HepG2 (cell line): ENCODE measurements around the gene LENG1. TPM values are rescaled to one million over a fixed set of nuclear protein-coding genes. Genes with fewer than 3 reads are reported as not detected.

ENCODE experiments used
- CTCF ChIP-seq: sonication (generic); formaldehyde crosslinking; IDR thresholded peaks from 2 replicates; pipeline ENCODE4 v1.5.0; 2020; ENCODE audit warnings: mild to moderate bottlenecking, missing genetic modification reagents, moderate library complexity
- FOSL1 ChIP-seq: sonication (generic); formaldehyde crosslinking; IDR thresholded peaks from 2 replicates; pipeline ENCODE4 v1.9.0; 2021; ENCODE audit warnings: missing genetic modification reagents, borderline replicate concordance
- FOXC1 ChIP-seq: sonication (generic); formaldehyde crosslinking; IDR thresholded peaks from 2 replicates; pipeline ENCODE4 v1.8.0; 2022; ENCODE audit warnings: mild to moderate bottlenecking, missing genetic modification reagents, borderline replicate concordance
- FOXJ3 ChIP-seq: sonication (generic); formaldehyde crosslinking; IDR thresholded peaks from 2 replicates; pipeline ENCODE4 v1.4.0; 2020; ENCODE audit warnings: missing genetic modification reagents, mild to moderate bottlenecking, borderline replicate concordance
- GATAD2A ChIP-seq: IDR thresholded peaks from 2 replicates; pipeline ENCODE4 v1.6.1; 2016
- NFYC ChIP-seq: IDR thresholded peaks from 2 replicates; pipeline ENCODE4 v1.6.1; 2016; ENCODE audit warnings: missing genetic modification reagents, missing compliant biosample characterization
- NR1H2 ChIP-seq: sonication (generic); formaldehyde crosslinking; IDR thresholded peaks from 2 replicates; pipeline ENCODE4 v1.8.1; 2022; ENCODE audit warnings: low read depth, missing genetic modification reagents, borderline replicate concordance
- POLR2AphosphoS2 ChIP-seq: IDR thresholded peaks from 2 replicates; pipeline ENCODE4 v1.6.1; 2011; ENCODE audit warnings: low read depth, low read length, improper control_type of control experiment
- RBM22 ChIP-seq: fragments of 200-400 bp; formaldehyde crosslinking; optimal IDR thresholded peaks from 2 replicates; pipeline ENCODE3; 2017; ENCODE audit warnings: mild to moderate bottlenecking, low read length, moderate library complexity
- SIN3A ChIP-seq: IDR thresholded peaks from 2 replicates; pipeline ENCODE4 v1.6.1; 2011; ENCODE audit warnings: low read depth, mild to moderate bottlenecking, control low read depth, low read length, borderline replicate concordance
- SP5 ChIP-seq: IDR thresholded peaks from 2 replicates; pipeline ENCODE4 v1.6.1; 2016; ENCODE audit warnings: low read depth, borderline replicate concordance
- TRAFD1 ChIP-seq: sonication (generic); formaldehyde crosslinking; IDR thresholded peaks from 2 replicates; pipeline ENCODE4 v1.5.1; 2020; ENCODE audit warnings: missing genetic modification reagents, mild to moderate bottlenecking, borderline replicate concordance
- ZBTB7B ChIP-seq: sonication (generic); formaldehyde crosslinking; IDR thresholded peaks from 2 replicates; pipeline ENCODE4 v1.4.0; 2020; ENCODE audit warnings: missing genetic modification reagents
- ZNF143 ChIP-seq: sonication (generic); formaldehyde crosslinking; IDR thresholded peaks from 2 replicates; pipeline ENCODE4 v1.4.0; 2020; ENCODE audit warnings: missing genetic modification reagents
- ZNF280D ChIP-seq: sonication (generic); formaldehyde crosslinking; IDR thresholded peaks from 2 replicates; pipeline ENCODE4 v1.5.1; 2020; ENCODE audit warnings: mild to moderate bottlenecking, missing genetic modification reagents
- ZNF383 ChIP-seq: sonication (generic); formaldehyde crosslinking; IDR thresholded peaks from 2 replicates; pipeline ENCODE4 v1.4.0; 2020; ENCODE audit warnings: missing genetic modification reagents, mild to moderate bottlenecking, borderline replicate concordance
- ZNF550 ChIP-seq: sonication (generic); formaldehyde crosslinking; IDR thresholded peaks from 2 replicates; pipeline ENCODE4 v1.4.0; 2020; ENCODE audit warnings: mild to moderate bottlenecking, missing genetic modification reagents, borderline replicate concordance
- ZNF589 ChIP-seq: sonication (generic); formaldehyde crosslinking; conservative IDR thresholded peaks from 2 replicates; pipeline ENCODE4 v1.8.0; 2022; ENCODE audit warnings: mild to moderate bottlenecking, moderate library complexity, missing genetic modification reagents
- ZNF724P ChIP-seq: sonication (generic); formaldehyde crosslinking; IDR thresholded peaks from 2 replicates; pipeline ENCODE4 v1.8.0; 2022; ENCODE audit warnings: missing genetic modification reagents, borderline replicate concordance
- ZNF737 ChIP-seq: sonication (generic); formaldehyde crosslinking; IDR thresholded peaks from 2 replicates; pipeline ENCODE4 v1.5.0; 2020; ENCODE audit warnings: missing genetic modification reagents, mild to moderate bottlenecking, borderline replicate concordance
- ZNF772 ChIP-seq: sonication (generic); formaldehyde crosslinking; IDR thresholded peaks from 2 replicates; pipeline ENCODE4 v1.5.0; 2020; ENCODE audit warnings: mild to moderate bottlenecking, missing genetic modification reagents
- ZSCAN30 ChIP-seq: sonication (generic); formaldehyde crosslinking; IDR thresholded peaks from 2 replicates; pipeline ENCODE4 v1.5.0; 2020; ENCODE audit warnings: mild to moderate bottlenecking, missing genetic modification reagents
- polyA plus RNA-seq, 8 experiments: library from polyadenylated mRNA; depleted of rRNA in 3 of 8; stranded (reverse) in 7 of 8; unstranded in 1 of 8; fragments of >200 nt; fragmentation: Illumina TruSeq in 4 of 8; extraction: Trizol in 4 of 8; gene quantifications; 2 replicates each; pipeline versions ENCODE4 v1.2.1 to v1.2.3, GENCODE V29; 2011 to 2016; ENCODE audit warnings: low read depth in 4 of 8, missing spikeins in 1 of 8, mixed read lengths in 1 of 8; ENCODE audit not compliant: insufficient read depth in 1 of 8
- total RNA-seq, 5 experiments: library from RNA; depleted of rRNA; stranded (reverse); fragments of >200 nt; fragmentation: Illumina TruSeq; extraction: Trizol; gene quantifications; 2 replicates each; pipeline ENCODE4 v1.2.3, GENCODE V29; 2016; ENCODE audit warnings: low read depth in 1 of 5
- TF ChIP-seq, protein P1 (sequence below): sonication (generic); formaldehyde crosslinking; IDR thresholded peaks from 2 replicates; pipeline ENCODE4 v1.4.0; 2020; ENCODE audit warnings: mild to moderate bottlenecking, missing genetic modification reagents

Gene LENG1
- total and polyA plus RNA-seq, 2 of the 13 experiments (the other 11 are each of a cell fraction or from before 2014, with no cell fraction given) = 1.8 to 3.8 TPM

DNA sequence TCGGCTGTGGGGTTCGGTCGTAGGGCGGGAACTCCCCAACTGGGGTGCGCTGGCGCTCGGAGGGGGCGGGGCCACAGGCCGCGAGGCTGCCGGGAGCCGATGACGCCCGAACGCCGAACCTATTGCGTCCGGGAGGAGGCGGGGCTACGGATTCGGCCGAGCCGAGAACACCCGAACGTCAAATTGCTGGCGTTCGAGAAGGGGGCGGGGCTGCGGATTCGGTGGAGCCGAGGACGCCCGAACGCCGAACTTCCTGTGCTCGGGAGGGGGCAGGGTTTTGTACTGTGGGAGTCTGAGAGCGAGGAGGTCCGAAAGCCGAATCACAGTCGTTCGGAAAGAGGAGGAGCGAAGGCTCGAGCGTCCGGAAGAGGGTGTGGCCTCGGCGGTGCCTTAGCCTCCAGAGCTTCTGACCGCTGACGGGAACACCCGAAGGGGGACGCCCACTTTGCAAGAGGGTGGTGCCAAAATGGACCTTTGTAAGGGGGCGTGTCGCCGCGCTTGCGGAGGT lies 31.0 kb upstream of the LENG1 start (continued):
- no peak for TF ChIP-seq FOXJ3 (CRISPR knock-in tag)
- peak; percentile 33; the same call in 1 of the 2 replicates for TF ChIP-seq SP5 (CRISPR knock-in tag)
- TF ChIP-seq GATAD2A (CRISPR knock-in tag) = no peak; the same call in 1 of the 2 replicates
- no peak for TF ChIP-seq RBM22
- TF ChIP-seq ZNF772 (CRISPR knock-in tag) = 0 out of 2 replicates have a peak, but pooled peaks have one; percentile 11
- TF ChIP-seq, protein P1, sequence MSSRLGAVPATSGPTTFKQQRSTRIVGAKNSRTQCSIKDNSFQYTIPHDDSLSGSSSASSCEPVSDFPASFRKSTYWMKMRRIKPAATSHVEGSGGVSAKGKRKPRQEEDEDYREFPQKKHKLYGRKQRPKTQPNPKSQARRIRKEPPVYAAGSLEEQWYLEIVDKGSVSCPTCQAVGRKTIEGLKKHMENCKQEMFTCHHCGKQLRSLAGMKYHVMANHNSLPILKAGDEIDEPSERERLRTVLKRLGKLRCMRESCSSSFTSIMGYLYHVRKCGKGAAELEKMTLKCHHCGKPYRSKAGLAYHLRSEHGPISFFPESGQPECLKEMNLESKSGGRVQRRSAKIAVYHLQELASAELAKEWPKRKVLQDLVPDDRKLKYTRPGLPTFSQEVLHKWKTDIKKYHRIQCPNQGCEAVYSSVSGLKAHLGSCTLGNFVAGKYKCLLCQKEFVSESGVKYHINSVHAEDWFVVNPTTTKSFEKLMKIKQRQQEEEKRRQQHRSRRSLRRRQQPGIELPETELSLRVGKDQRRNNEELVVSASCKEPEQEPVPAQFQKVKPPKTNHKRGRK = no peak
- no peak for TF ChIP-seq POLR2AphosphoS2
- TF ChIP-seq ZNF724P (CRISPR knock-in tag) = no peak
- TF ChIP-seq ZSCAN30 (CRISPR knock-in tag) = no peak
- no peak for TF ChIP-seq ZNF383 (CRISPR knock-in tag)
- peak; percentile 65; the same call in 1 of the 2 replicates for TF ChIP-seq SIN3A
- no peak for TF ChIP-seq ZNF589 (CRISPR knock-in tag)
- TF ChIP-seq ZNF280D (CRISPR knock-in tag) = peak; percentile 13; the same call in 1 of the 2 replicates
- no peak for TF ChIP-seq FOXC1 (CRISPR knock-in tag)
- peak; percentile 81 for TF ChIP-seq ZNF143 (CRISPR knock-in tag)
- no peak for TF ChIP-seq TRAFD1 (CRISPR knock-in tag)
- no peak for TF ChIP-seq NFYC (CRISPR knock-in tag)
- no peak for TF ChIP-seq FOSL1 (CRISPR knock-in tag)
- no peak for TF ChIP-seq NR1H2 (CRISPR knock-in tag)
- TF ChIP-seq ZNF737 (CRISPR knock-in tag) = no peak
- TF ChIP-seq CTCF (CRISPR knock-in tag) = peak; percentile 35
- TF ChIP-seq ZNF550 (CRISPR knock-in tag) = no peak
- TF ChIP-seq ZBTB7B (CRISPR knock-in tag) = no peak
